Inferior parietal cortex (tissue), 1 donor: ENCODE measurements around the gene HYCC2.
"Not testable (repeated sequence)": the region's sequence is repeated elsewhere in the genome, so short reads cannot be mapped to it uniquely, and the experiment has no call there.

Experiments
- DNase-seq: peaks from one replicate; pipeline ENCODE4 v3.0.0-alpha.2; 2016; ENCODE audit errors: extremely low spot score

Gene HYCC2

DNA sequence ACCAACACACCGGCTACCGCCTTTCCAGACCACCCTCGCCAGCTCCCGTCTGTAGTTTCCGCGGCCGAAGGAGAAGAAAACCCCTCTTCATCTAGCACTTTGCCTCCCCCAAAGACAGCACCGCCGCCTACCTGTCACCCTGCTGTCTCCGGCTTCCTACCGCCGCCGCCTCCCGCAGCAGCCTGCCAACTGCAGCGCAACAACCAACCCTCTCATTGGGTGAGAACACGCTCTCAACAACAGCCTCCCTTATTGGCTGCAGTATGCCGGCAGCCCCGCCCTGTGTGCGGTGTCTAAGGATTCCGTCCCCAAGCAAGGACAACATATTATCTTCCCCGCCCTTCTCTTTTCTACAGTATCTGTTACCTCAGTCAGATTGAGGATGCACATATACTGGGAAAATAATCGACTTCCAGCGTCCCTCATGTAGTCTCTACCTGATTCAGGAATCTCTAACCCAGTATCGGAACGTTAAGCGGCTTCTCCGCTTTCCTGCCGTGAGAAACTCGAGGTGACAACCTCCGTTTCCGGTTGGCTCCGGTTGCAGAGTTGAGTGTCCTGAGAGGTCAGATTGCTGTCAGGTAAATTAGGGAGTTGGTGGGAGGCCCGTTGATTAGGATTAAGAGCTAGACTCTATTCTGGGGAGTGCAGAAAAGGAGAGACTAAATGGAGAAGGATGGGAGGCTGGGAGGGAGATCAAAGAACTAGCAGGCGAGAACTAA is at the start of gene HYCC2, which contains the start of gene NDUFB3:
HYCC2 (minus strand) TSS at position 193 of the 722 bp plus-strand sequence. CDS start 47,662 bp downstream, outside the sequence.
NDUFB3 (plus strand) TSS at position 523 of the 722 bp plus-strand sequence. CDS start 6,882 bp downstream, outside the sequence.
- peak; percentile 96 for DNase-seq

DNA sequence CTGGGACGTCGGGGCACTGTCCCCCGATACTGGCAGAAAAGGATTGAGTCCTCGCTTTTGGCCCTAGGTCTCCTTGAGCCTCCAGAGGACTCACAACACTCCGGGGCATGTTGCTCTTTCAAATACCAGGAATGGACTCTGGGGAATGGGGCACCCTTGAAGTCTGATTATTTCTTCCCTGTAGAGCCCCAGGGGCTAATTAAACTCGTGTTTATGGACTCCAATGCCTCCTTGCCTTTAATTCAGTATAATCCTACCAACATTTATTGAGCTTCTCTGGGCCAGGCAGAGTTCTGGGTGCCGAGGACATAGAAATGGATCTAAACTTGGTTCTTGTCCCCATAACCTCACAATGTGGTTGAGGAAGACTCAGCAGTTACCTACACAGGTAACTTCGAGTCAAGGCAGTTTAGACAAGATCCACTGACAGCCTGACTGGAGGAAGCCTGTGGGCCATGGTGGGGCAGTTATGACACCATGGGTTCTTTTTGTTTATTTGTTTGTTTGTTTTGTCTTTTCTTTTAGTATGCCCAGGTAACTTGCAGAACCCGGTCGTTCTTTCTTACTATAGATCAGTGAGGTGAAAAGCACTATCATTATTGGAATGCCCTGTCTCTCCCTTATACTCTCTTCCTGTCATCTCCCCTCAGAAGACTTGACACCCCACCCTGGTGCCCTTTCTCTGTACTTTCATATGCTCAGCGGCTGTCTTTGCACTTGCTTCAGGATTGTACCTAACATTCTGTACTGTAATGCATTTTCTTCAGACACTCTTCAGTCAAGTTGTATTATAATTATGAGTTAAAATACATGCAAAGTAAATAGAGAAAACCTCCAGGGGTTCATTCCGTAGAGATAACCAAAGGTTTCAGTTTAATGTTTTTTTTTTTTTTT is 47.7 kb upstream of the HYCC2 start:
- peak; percentile 40 for DNase-seq

DNA sequence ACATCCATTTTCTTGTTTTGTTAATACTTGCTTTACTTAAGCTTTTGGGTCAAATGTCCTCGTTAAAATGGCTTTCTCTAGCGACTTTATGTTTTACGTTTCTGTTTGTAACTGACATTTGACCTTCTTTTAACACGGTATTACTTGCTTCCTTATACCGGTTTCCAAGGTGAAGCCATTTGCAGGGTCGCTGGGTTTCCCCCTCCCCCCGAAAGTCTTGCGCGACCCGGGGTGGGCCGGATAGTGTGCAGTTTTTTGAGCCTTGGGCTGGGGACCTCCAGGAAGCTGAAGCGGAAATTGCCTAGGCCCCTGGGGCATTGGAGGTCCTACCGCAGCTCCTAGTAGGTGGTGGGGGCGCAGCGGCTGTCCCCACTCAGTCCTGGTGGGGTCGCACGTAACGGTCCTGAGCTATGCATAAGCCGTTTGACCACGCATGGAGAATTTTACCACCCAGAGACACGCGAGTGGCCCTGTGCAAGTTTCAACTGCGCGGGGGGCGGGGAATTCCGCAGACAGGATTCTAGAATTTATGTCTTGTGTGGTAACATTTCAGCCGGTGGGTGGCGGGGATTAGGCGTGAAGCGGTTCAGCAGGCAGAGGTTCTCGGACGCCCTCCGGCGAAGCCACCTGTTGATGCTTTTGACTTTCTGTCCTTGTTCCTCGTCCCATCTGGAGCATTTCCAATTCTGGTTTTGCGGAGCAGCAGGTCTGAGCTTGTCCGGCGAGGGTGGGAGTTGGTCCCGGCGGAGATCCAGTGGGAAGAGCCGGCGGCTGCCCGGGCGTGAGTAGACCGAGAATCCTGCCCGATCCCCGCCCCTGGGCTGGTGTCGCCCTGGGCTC is 46.9 kb upstream of the HYCC2 start:
- DNase-seq: peak; percentile 69

DNA sequence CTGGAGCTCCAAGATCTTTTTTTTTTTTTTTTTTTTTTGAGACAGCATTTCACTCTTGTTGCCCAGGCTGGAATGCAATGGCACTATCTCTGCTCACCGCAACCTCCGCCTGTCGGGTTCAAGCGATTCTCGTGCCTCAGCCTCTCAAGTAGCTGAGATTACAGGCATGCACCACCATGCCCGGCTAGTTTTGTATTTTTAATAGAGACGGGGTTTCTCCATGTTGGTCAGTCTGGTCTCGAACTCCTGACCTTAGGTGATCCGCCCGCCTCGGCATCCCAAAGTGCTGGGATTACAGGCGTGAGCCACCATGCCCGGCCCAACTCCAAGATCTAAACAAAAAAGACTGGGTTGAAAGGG is 46.2 kb upstream of the HYCC2 start:
- not testable (repeated sequence) for DNase-seq

DNA sequence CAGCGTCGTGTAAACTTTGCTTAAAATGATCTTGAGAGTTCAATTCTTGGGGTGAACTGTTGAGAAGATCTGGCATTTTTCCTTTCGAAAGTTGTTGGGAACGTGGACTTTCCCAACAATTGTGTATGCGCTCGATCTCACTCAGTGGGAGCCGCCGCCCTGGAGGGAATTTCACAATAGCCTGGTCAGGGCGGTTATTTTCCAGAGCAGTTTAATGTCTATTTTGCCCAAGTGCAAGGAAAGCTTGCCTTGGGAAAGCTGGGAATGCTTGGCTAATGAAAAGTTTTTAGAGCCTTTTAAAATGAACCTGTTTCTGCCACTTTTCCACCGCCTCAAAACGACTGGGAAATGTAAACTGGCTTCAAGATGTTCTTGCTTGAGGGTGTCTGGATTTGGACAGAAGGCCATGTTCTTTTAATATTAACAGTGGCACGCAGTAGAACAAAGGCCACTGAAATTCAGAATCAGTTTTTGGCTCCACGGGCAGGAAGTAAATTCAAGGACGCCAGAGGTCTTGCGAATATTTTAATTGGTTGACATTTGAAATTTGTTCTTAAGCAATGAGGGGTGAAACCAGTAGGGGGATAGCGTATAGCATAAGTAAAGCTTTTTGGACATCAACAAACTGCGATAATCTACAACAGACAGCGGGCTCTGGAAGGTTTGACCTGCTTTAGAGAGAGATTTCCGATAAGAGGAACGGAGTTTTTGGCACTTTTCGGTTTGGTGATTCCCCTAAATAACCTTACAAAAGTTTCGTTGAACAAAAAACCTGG is 45.7 kb upstream of the HYCC2 start:
- DNase-seq: peak; percentile 57

DNA sequence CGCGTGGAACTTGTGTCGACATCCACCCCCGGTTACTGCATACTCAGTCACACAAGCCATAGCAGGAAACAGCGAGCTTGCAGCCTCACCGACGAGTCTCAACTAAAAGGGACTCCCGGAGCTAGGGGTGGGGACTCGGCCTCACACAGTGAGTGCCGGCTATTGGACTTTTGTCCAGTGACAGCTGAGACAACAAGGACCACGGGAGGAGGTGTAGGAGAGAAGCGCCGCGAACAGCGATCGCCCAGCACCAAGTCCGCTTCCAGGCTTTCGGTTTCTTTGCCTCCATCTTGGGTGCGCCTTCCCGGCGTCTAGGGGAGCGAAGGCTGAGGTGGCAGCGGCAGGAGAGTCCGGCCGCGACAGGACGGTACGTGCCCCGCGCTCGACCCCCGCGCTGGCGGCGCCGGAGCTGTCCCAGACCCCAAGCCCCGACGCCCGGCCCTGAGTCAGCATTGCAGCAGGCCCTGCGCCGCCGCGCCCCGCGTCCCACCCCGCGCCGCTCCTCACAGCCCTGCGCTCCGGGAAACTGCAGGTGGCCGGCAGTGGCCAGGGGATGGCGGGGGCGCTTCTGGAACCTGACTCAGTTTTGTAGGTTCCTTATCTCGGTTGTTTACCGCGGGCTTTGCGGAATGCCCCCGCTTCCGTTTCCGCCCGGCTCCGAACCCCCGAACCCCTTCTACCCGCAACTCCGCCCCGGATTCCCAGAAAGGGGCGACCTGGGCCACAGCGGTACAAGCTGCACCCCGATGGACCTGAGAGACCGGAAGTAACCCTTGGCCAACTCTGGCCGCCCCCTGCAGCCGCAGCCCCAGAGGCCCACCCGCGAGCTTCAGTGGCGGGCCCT is 44.9 kb upstream of the HYCC2 start, which contains the start of gene CFLAR:
CFLAR (plus strand) TSS at position 50 of the 844 bp plus-strand sequence. CDS start 13,702 bp downstream, outside the sequence.
- peak; percentile 56 for DNase-seq

DNA sequence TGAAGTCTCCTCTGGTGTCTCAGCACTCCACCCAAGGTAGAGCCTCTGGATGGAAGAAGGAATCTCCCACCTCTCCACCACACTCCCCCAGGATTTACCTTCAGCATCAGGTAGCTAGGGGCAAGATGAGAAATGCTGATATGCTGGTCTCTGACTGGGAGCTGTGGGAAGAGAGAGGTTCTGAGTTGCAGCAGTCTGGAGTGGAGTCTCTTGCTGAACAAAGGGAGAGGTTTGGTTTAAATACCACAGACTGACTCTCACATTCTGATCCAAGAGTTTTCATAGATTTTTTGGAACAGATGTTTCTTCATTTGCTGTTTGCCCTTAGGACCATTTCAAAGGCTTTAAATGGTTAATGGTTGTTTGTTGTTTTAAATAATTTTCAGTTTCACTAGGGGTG is 43.4 kb upstream of the HYCC2 start:
- DNase-seq: no peak

DNA sequence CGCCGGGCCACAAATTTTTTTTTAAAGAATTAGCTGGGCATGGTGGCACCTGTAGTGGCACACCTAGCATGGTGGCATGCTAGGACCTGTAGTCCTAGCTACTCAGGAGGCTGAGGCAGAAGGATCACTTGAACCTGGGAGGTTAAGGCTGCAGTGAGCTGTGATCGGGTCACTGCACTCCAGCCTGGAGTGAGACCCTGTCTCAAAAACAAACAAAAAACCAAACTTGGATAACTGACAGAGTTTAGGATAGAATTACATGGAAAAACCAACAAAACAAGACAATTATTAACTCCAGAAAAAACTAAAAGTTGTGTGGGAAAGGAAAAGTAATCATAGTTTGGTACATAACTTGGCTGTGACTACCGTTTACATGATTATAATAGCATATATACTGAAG is 42.9 kb upstream of the HYCC2 start:
- DNase-seq: no peak

DNA sequence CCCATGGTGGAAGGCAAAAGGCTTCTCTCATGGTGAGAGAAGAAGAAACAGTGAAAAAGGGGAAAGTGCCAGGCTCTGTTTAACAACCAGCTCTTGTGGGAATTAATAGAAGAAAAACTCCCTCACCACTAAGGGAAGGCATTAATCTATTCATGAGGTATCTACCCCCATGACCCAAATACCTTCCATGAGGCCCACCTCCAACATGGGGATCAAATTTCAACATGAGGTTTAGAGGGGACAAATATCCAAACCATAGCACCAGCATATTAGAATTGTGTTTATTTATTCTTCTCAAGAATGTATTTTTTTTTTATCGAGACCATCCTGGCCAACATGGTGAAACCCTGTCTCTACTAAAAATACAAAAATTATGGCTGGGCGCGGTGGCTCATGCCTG is 39.6 kb upstream of the HYCC2 start:
- DNase-seq: no peak

DNA sequence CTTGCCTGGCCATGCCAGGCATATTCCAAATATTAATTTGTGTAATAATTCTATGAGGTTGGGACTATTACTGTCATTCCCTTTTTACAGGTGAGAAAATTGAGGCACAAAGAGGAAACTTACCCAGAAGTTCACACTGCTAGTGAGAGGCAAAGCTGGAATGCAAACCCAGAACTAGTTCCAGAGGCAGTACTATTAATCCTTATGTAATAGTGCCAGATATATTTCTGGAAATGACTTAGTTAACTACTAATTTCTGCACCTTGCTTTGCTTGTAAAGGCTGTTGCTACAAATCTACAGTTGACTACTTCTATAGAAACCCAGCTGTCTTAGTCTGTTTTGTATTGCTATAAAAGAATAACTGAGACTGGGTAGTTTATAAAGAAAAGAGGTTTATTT is 39.1 kb upstream of the HYCC2 start:
- no peak for DNase-seq

DNA sequence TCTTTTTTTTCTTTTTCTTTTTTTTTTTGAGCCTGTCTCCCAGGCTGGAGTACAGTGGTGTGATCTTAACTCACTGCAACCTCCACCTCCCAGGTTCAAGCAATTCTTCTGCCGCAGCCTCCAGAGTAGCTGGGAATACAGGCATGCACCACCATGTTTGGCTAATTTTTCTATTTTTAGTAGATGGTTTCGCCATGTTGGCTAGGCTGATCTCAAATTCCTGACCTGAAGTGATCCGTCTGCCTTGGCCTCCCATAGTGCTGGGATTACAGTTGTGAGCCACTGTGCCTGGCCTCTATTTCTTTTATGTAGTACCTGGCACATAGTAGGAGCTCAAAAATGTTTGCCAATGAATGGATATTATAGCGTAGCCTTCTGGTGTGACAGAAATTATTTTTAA is 37.7 kb upstream of the HYCC2 start:
- no peak for DNase-seq

DNA sequence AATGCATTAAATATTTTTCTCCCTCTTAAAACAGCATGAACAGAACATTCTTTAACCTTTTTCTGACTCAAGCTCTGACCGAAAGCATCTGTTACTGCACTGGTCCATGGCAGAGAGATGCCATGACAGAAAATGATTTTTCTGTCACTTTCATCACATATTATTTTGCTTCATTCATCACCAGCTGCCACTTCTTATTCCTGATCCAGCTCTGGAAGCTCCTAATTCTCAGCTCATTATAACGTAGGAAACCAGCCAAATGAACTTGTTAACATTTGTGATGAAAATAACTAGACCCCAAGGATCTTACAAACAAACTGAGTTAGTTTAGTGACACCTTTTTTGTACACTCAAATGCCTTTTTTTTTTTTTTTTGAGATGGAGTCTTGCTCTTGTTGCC is 36.9 kb upstream of the HYCC2 start:
- DNase-seq: no peak

DNA sequence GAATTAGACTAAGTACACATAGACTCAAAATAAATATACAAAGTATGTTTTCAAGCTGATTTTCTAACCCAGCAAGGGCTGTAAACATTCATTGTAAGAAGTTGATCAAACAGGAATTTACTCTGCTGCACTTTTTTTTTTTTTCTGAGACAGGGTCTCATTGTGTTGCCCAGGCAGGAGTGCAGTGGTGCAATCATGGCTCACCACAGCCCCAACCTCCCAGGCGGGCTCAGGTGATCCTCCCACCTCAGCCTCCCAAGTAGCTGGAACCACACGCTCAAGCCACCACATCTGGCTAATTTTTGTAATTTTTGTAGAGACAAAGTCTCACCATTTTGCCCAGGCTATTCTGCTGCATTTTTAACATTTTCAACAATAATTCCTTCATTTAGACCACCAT is 36.2 kb upstream of the HYCC2 start:
- DNase-seq: no peak

DNA sequence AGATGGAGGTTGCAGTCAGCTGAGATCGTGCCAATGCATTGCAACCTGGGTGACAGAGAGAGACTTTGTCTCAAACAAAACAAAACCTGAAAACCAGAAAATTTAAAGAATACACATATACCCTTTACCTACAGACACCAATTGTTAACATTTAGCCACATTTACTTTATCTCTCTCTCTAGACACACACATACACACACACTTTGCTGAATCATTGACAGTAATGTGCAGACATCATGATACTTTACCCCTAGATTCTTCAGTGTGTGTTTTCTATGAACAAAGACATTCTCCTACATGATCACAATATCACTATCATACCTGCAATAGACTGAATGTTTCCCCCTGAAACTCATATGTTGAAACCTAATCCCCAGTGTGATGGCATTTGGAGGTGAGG is 34.3 kb upstream of the HYCC2 start:
- DNase-seq: no peak

DNA sequence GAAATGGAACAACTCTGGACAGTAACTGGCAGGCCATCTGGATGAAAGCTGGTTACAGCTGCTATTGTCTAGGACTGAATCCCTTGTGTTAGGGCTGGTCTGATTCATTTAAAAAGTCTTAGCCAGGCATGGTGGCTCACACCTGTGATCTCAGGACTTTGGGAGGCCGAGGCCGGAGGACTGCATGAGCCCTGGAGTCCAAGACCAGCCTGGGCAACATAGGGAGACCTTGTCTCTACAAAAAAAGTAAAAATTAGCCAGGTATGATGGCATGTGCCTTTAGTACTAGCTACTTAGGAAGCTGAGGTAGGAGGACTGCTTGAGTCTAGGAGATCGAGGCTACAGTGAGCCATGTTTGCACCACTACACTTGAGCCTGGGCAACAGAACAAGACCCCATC is 29.0 kb upstream of the HYCC2 start:
- DNase-seq: no peak

DNA sequence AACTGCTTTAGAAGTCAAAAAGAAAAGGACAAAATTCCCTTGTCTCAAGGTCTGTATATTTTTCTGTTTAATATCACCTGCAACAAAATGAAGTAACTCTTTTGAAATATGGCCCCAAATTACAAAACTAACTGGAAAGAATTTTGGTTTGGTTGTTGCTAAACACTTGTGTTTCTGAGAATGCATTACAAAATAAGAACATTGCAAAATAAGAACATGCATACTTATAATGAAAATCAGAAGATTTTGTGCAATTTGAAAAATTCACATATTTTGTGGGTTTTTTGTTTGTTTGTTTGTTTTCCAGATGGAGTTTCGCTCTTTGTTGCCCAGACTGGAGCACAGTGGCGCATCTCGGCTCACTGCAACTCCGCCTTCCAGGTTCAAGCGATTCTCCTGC is 22.1 kb upstream of the HYCC2 start:
- DNase-seq: no peak

DNA sequence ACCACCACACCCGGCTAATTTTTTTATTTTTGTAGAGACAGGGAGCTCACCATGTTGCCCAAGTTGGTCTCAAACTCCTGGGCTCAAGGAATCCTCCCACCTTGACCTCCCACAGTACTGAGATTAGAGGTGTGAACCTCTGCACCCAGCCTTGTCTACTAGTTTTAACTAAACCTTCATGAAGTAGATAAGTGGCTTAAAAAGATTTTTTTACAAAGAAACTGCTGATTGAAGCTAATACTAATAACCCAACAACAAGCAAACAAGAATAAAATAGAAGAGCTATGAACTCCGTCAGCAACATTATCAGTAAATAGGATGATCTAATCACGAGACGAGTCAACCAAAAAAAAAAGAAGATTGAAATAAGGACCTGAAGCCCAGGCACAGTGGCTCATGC is 19.1 kb upstream of the HYCC2 start:
- DNase-seq: no peak

DNA sequence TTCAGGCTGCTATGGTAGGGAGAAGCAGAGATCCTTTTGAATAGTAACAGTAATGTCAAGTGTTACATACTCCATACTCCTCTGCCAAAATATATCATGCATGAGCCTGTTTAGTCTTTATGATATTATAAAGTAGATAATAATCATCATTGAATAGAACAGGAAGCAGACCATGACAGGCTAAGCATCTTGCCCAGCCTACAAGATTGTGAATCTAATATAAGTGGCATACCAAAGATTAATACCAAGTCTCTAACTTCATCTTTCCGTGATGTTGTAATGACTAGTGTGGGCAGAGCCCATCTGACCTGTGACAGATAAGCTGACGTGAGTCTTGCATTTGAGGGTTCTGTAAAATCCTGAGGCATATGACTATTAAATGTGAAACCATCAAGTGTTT is 13.4 kb upstream of the HYCC2 start:
- DNase-seq: no peak

DNA sequence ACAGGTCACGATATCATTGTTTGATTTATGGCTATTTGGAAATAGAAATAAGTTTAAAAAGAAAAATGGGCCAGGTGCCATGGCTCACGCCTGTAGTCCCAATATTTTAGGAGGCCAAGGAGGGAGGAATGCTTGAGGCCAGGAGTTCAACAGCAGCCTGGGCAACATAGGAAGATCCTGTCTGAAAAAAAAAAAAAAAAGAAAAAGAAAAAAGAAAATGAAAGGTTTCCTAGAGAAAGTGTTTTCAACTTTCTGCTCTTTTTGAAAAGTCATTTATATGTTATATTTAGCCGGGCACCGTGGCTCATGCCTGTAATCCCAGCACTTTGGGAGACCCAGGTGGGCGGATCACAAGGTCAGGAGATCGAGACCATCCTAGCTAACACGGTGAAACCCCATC is 3.5 kb upstream of the HYCC2 start:
- no peak for DNase-seq

DNA sequence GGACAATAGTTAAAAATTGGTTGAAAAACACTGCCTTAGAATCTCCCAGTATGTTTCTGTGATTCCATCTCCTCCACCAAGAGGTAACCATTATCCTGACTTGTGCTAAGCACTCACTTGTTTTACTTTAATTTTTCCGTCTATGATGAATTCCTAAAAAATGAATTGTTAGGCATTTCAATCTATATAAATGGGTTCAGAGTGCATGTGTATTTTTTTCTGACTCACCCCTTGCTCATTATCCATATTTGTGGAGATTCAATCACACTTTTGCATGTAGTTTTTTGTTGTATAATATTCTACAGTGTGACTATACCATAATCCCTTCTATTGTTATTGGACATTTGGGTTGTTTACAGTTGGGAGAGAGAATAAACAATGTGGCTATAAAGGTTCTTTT is 1.6 kb upstream of the HYCC2 start:
- no peak for DNase-seq
